Sciatic nerve (tissue), 2 donors: ENCODE measurements around the gene HOXD4. TPM values are rescaled to one million over a fixed set of nuclear protein-coding genes. Genes with fewer than 3 reads are reported as not detected.

ENCODE experiments used
- ATAC-seq: fragments of 200-7000 bp; cut with Tn5 transposase; one replicate; pipeline ENCODE4 v1.9.1; 2020; ENCODE audit warnings: mild to moderate bottlenecking, moderate library complexity
- DNase-seq: peaks from one replicate; pipeline ENCODE4 v3.0.0-alpha.2; 2020; ENCODE audit warnings: low spot score
- intact Hi-C: fragments of 100-400 bp; cut with DNase I; formaldehyde crosslinking; loops from one replicate; pipeline ENCODE4 v1.14.2; 2022
- total RNA-seq: library from RNA; stranded (reverse); fragmentation: NEBNext Ultra II Directional; extraction: Animal tissue kit (Norgen Biotek cat#: 25700); gene quantifications from one replicate; pipeline ENCODE4 v1.2.1, GENCODE V29; 2021
- donor health status: DM: no; HTN: no; CAD: no.
- donor health status: DM: no; HTN: no; CAD: no.

Gene HOXD4
- total RNA-seq, 1 donor from 2014 or later: 6.8 TPM

DNA sequence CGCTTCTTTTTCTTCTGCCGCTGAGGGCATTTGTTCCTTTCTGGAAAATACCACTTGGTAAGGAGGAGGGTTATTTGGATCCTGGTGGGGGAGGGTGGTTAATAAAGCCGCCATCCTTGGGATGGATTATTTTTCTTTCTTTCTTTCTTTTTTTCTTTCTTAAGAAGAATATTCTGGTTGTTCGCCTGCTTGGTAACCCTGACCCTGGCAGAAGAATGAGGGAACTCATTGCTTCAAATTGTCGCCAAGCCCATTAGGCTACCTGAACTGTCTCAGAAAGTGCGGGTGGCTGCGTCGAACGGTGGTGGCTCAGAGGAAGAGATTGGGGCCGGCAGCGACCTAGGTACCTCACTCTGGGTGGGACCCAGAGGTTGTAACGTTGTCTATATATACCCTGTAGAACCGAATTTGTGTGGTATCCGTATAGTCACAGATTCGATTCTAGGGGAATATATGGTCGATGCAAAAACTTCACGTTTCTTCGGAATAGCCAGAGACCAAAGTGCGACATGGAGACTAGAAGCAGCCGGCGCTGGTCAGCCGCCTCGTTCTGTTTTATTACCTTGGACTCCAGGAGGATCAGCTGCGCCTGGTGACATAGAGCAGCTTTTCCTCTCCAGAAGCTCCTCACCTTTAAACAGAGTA, 1.3 kb upstream of the HOXD4 start:
- DNase-seq (no peak), ATAC-seq (no peak)
- intact Hi-C loops: no loop called here

- DNase-seq: no peak
- intact Hi-C loops: no loop called here
Observed at GRCh38 chr2:176150584-176151441, 537 bp upstream of the HOXD4 start.

DNA sequence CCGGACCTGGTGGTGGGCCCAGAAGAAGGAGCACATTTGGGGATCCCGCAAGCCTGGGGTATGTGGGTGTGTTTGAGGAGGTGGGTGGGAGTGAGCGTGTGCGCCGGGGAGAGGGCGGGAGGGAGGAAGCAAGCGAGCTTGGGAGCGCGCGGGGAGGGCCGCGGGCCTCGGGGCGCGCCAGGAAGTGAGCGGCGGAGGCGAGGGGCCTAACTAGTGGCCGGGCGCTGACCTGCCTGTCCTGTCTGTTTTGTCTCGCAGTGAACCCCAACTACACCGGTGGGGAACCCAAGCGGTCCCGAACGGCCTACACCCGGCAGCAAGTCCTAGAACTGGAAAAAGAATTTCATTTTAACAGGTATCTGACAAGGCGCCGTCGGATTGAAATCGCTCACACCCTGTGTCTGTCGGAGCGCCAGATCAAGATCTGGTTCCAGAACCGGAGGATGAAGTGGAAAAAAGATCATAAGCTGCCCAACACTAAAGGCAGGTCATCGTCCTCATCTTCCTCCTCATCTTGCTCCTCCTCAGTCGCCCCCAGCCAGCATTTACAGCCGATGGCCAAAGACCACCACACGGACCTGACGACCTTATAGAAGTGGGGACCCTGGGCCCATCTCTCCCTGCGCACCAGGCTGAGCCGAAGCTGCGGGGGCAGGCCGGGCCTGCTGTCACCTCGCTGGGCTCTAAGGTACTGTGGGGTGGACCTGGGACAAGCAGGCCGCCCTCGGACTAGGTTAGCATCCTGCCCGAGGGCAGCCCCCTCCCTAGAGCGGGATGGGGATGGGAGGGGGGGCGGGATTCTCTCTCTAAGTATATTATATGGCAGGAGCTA, 1.2 kb downstream of the HOXD4 start:
- intact Hi-C loops: no loop called here
- ATAC-seq (no peak), DNase-seq (no peak)

More at GRCh38 chr2:176150584-176151441, 537 bp upstream of the HOXD4 start:
- no peak for ATAC-seq

DNA sequence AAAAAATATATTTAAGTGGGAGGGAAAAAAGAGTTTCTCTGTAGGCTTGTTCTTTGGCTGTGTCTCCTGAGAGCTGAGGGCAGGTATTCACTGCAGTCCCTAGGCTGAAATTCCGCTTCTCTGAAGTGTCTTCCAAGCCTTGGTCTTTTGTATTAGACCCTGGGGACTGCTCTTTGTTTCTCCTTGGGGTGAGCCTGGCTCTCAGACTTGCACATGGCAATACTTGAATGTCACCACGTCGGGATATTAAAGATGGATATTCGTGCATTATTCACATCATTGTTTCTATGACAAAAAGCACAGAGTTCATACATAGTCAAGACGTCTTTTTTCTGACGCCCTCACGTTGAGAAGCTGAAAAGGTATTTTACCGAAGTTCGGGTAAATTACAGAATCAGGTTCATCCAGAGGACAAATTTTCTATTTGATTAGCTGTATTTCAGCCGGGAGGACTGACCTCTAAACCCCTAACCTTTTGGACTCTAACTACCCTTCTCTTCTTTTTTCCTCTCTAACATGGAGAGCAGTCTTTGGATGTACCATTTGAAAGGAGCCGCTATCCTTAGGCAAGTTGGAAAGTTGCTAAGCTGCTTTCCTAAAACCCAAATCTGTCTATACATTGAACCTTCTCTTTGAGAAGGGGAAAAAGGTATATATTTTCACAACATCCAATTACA, 3.4 kb downstream of the HOXD4 start:
- no peak for DNase-seq

DNA sequence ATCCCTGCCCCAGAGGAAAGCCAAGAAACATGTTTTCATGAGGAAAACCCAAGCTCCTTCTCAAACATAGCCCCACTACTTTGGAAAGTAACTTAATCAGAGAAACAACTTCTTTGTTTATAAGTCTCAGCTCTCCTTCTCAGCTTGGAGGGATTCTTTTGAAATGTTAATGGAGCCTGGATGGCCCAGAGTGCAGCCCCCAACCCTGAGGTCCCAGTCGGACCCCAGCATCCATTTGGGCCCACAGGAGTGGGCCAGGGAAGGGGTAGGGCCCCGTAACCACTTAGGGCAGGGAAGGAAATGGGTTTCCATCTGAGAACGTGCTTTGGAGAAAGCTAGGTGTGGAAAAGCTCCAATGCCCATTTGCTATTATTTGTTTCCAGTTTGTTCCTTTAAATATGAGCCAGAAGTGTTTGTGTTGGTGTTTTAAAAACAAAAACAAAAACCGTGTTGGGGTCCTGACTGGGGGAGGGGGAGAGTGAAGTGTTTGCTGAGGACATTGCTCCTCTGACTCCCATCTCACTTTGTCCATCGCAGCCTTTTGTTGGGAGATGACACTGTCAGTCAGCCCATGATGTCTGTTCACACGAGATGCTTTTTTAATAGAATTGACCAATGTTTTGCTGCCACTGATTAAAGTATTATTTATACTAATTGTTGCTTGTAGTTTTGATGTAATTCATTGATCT, 4.2 kb downstream of the HOXD4 start:
- DNase-seq (no peak), ATAC-seq (no peak)
- intact Hi-C loops: no loop called here

More for the DNA sequence above, 3.4 kb downstream of the HOXD4 start:
- intact Hi-C loops: no loop called here
- ATAC-seq: no peak

GRCh38 chr2:176156301-176156806, 5.0 kb downstream of the HOXD4 start:
- ATAC-seq (no peak), DNase-seq (no peak)
- intact Hi-C loops: no loop called here

DNA sequence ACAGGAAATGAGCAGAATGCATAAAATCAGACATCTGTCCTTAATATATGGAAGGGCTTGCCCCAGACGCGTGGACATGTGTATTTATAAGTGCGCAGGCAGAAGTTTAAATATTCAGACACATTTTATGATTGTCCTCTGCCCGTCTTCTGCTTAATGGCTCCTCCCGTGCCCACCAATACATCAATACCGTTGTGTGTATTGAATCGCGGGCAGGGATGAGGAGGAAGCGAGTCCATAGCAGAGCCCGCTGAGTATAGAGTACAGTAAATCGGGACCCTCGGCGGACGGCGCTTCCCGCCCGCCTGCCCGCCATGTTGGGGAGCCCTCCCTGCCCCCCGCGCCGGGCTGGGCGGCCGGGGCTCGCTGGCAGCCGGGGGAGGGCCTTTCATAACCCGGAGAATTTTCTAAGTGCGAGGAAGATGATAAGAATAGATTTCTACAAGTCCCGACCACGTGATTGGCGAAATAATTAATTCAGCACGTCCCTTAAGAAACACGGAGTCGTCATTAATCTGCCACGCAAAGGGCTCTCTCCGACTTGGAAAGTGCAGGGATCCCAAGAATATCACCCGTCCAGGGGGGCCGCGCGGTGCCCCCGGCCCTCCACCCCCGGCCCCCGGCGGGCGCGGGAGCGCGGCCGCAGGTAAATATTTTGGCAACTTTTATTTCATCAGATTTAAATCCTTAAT, 5.6 kb downstream of the HOXD4 start, which contains the start of gene HOXD3:
TSS of gene HOXD3 (plus strand) at position 501 of the 692 bp plus-strand sequence. CDS start 11,808 bp downstream, outside the sequence.
- intact Hi-C loops: no loop called here
- DNase-seq (no peak), ATAC-seq (no peak)

GRCh38 chr2:176157499-176158185, 6.3 kb downstream of the HOXD4 start:
- intact Hi-C loops: no loop called here
- no peak for ATAC-seq
- DNase-seq: no peak

- DNase-seq (no peak), ATAC-seq (no peak)
- intact Hi-C loops: no loop called here
Observed at GRCh38 chr2:176158186-176158591, 6.8 kb downstream of the HOXD4 start.

- DNase-seq (no peak), ATAC-seq (no peak)
- intact Hi-C loops: no loop called here
Observed at GRCh38 chr2:176158855-176159662, 7.7 kb downstream of the HOXD4 start.

GRCh38 chr2:176159663-176160250, 8.4 kb downstream of the HOXD4 start:
- no peak for ATAC-seq
- DNase-seq: no peak
- intact Hi-C loops: no loop called here

DNA sequence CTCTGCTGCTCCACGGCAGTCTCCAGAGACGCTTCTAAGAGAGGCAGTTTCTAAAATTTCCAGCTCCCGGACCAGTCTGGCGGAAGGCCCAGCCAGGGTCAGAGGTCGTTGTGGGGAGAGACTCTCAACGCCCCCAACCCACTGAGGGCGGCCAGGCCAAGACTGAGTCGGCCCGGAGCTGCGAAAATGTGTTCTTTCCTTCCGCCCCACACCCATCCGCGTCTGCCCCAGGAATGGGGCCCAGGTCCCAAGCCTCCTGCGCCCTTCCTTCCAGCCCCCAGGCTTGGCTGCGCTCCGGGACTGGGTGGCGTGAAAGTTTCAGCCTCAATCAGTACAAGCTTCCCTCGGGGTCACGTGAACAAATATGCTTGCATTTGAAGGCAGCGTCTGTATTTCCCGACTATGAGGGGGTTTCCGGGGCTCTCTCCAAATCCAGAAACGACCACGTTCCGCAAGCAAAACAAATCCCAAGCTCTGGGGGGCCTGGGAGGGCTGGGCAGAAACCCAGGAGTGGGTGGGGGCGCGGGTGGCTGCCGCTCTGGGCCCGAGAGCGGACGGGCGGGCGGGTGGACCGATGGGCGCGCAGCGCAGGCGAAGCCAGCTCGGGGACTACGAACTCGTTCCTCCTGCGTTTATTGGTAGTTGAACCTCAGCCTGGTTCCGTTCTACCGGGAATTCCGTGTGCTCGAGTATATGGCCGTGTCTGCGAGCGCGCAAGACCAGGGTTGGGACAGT, 9.1 kb downstream of the HOXD4 start:
- intact Hi-C loops: no loop called here

GRCh38 chr2:176160986-176161824, 9.9 kb downstream of the HOXD4 start:
- intact Hi-C loops: no loop called here
- no peak for ATAC-seq
- no peak for DNase-seq

More for the DNA sequence above, 9.1 kb downstream of the HOXD4 start:
- DNase-seq: no peak
- ATAC-seq: peak; percentile 24

- ATAC-seq: peak; percentile 15
- intact Hi-C loops: no loop called here
- no peak for DNase-seq
Observed at GRCh38 chr2:176161825-176162626, 10.7 kb downstream of the HOXD4 start.
